Activated CD4-positive, alpha-beta memory T cell treated with anti-CD3 and anti-CD28 coated beads, Interleukin-2, amount 10 ng/mL, durations not matched to agents 7 days and 5 days (primary cell): ENCODE measurements around the gene INO80C. TPM values are rescaled to one million over a fixed set of nuclear protein-coding genes. Genes with fewer than 3 reads are reported as not detected.
"Not testable (repeated sequence)": the region's sequence is repeated elsewhere in the genome, so short reads cannot be mapped to it uniquely, and the experiment has no call there.

ENCODE experiments used
- CTCF ChIA-PET: fragments of 350-600 bp; sonication (Branson Sonifier 250); formaldehyde crosslinking; loops from one replicate; lab custom pipeline; 2021; ENCODE audit warnings: antibody characterized with exemption, inconsistent platforms; lab: Charles Lee
- POLR2A ChIA-PET: fragments of 350-600 bp; sonication (Branson Sonifier 250); formaldehyde crosslinking; loops from one replicate; lab custom pipeline; 2021; ENCODE audit warnings: antibody characterized with exemption; lab: Charles Lee
- DNase-seq: peaks from one replicate; pipeline ENCODE4 v3.0.0-alpha.2; 2020
- H3K27ac Mint-ChIP-seq: one replicate; pipeline ENCODE4 v1.8.0; 2021; ENCODE audit warnings: mild to moderate bottlenecking, mixed read lengths
- H3K27me3 Mint-ChIP-seq: one replicate; pipeline ENCODE4 v1.8.0; 2021; ENCODE audit warnings: mixed read lengths
- H3K36me3 Mint-ChIP-seq: one replicate; pipeline ENCODE4 v1.8.0; 2021; ENCODE audit warnings: low read depth, mixed read lengths
- H3K4me1 Mint-ChIP-seq: one replicate; pipeline ENCODE4 v1.8.0; 2021; ENCODE audit warnings: mixed read lengths
- H3K4me3 Mint-ChIP-seq: one replicate; pipeline ENCODE4 v1.8.0; 2021; ENCODE audit warnings: mild to moderate bottlenecking, mixed read lengths
- H3K9me3 Mint-ChIP-seq: one replicate; pipeline ENCODE4 v1.8.0; 2021; ENCODE audit warnings: mixed read lengths
- total RNA-seq, 2 experiments: library from RNA; stranded (reverse); gene quantifications; one replicate each; pipeline ENCODE4 v1.2.3, GENCODE V29; 2021

INO80C gene
- total RNA-seq, 2 experiments from 2014 or later, result 18.4 to 18.8 TPM

DNA sequence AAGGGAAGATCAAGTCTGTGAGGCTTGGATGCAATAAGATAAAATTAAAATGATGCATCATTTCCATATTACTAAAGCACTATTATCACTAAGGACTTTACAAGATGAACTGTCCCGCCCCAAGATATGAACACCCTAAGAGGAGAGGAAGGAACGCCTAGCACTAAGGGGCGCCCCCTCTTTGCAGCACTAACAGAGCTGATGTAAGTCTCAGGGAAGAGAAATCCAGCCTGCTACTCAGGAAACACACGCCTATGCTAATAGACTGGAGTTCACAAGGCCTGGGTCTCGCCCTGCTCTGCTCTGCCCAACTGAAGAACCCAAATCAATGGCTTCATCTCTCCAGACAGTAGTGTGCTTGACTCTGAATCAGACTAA is 6.1 kb downstream of the INO80C start:
- POLR2A ChIA-PET, result no interaction called here
- Mint-ChIP-seq H3K4me1 (peaks cover 12% of the 10 kb centered on the region), H3K4me3 (no peak overlapping the region), H3K9me3 (no peaks in the 10 kb centered on the region), H3K27ac (no peak overlapping the region), H3K36me3 (peaks cover 9% of the 10 kb centered on the region), H3K27me3 (no peaks in the 10 kb centered on the region)
- CTCF ChIA-PET, result no interaction called here
- no peak for DNase-seq

DNA sequence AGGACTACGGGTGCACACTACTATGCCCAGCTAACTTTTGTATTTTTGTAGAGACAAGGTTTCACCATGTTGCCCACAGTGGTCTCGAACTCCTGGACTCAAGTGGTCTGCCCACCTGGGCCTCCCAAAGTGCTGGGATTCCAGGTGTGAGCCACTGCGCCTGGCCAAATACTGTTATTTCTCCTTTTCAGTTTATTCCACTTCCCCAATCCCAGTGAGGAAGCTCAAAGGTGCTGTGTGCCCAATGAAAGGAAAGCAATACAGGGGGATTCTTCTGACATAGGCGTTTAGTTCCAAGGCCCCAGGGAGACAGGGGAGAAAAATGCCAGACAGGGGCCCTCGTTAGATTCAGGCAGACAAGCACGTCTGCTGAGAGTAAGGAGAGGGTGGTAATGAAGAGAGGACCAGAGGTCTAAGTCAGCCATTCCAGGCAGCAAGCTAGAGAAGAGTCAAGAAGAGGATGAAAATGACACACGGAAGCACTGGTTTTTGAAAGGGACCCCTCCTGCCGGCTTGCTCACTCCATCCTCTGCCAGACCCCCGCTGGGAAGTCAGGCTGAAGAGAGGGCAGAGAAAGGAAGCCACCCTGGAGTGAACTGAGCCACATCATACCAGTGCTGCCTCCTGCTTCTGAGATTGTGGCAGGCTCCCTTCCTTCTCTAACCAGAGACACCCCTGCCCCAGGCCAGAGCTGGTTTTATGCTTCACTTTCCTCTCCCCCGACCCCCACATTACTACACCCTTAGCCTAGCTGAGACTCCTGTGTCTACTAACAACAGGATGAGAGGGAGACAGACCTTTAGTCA is 6.7 kb downstream of the INO80C start:
- peaks cover 9% of the 10 kb centered on the region for H3K36me3 Mint-ChIP-seq
- H3K4me1 Mint-ChIP-seq, result peaks cover 6% of the 10 kb centered on the region
- H3K4me3 Mint-ChIP-seq, result no peak overlapping the region
- no peaks in the 10 kb centered on the region for H3K27me3 Mint-ChIP-seq
- no peak for DNase-seq
- no peak overlapping the region for H3K27ac Mint-ChIP-seq
- ChIA-PET CTCF (no interaction called here), POLR2A (no interaction called here)
- H3K9me3 Mint-ChIP-seq, result no peaks in the 10 kb centered on the region

- no peak for DNase-seq
- no peak overlapping the region for H3K4me3 Mint-ChIP-seq
- H3K27me3 Mint-ChIP-seq, result no peaks in the 10 kb centered on the region
- H3K9me3 Mint-ChIP-seq, result no peaks in the 10 kb centered on the region
- no peak overlapping the region for H3K27ac Mint-ChIP-seq
- H3K4me1 Mint-ChIP-seq, result peaks cover 3% of the 10 kb centered on the region
- H3K36me3 Mint-ChIP-seq, result peaks cover 9% of the 10 kb centered on the region
- POLR2A ChIA-PET, result no interaction called here
- CTCF ChIA-PET, result no interaction called here
These were observed 7.8 kb downstream of the INO80C start for GRCh38 chr18:35489913-35490490.

DNA sequence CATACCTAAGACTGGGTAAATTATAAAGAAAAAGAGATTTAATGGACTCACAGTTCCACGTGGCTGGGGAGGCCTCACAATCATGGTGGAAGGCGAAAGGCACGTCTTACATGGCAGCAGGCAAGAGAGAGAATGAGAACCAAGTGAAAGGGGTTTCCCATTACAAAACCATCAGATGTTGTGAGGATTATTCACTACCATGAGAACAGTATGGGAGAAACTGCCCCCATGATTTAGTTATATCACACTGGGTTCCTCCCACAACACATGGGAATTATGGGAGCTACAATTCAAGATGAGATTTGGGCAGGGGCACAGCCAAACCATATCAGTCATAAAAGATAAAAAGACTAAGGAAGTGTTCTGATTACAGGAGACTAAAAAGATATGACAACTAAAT is 8.5 kb downstream of the INO80C start:
- H3K9me3 Mint-ChIP-seq, DNase-seq, CTCF ChIA-PET, POLR2A ChIA-PET, H3K36me3 Mint-ChIP-seq, H3K4me3 Mint-ChIP-seq, H3K27me3 Mint-ChIP-seq, H3K4me1 Mint-ChIP-seq, H3K27ac Mint-ChIP-seq: not testable (repeated sequence)

DNA sequence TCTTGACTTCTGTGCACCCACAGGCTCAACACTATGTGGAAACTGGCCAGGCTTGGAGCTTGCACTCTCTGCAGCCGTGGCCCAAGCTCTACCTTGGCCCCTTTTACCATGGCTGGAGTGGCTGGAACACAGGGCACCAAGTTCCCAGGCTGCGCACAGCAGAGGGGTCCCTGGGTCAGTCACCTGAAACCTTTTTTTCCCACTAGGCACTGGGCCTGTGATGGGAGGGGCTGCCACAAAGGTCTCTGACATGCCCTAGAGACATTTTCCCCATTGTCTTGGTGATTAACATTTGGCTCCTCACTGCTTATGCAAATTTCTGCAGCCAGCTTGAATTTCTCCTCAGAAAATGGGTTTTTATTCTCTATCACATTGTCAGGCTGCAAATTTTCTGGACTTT is 9.4 kb downstream of the INO80C start:
- H3K9me3 Mint-ChIP-seq, H3K36me3 Mint-ChIP-seq, CTCF ChIA-PET, DNase-seq, H3K27ac Mint-ChIP-seq, H3K4me1 Mint-ChIP-seq, H3K4me3 Mint-ChIP-seq, H3K27me3 Mint-ChIP-seq: not testable (repeated sequence)
- POLR2A ChIA-PET, result interaction anchor here (0.9 kb wide), 1 partner anchor 9 kb away, joined by 3 read pairs; no protein-coding TSS in a partner anchor

GRCh38 chr18:35487525-35487924 is 10.2 kb downstream of the INO80C start:
- H3K27ac Mint-ChIP-seq, H3K4me3 Mint-ChIP-seq, POLR2A ChIA-PET, H3K9me3 Mint-ChIP-seq, CTCF ChIA-PET, H3K36me3 Mint-ChIP-seq, DNase-seq, H3K27me3 Mint-ChIP-seq, H3K4me1 Mint-ChIP-seq: not testable (repeated sequence)

- Mint-ChIP-seq H3K27me3 (no peaks in the 10 kb centered on the region), H3K4me1 (peaks cover 2% of the 10 kb centered on the region), H3K4me3 (no peak overlapping the region), H3K27ac (no peak overlapping the region), H3K36me3 (peaks cover 9% of the 10 kb centered on the region), H3K9me3 (no peaks in the 10 kb centered on the region)
- ChIA-PET POLR2A (no interaction called here), CTCF (no interaction called here)
- no peak for DNase-seq
These were observed 11.9 kb downstream of the INO80C start for GRCh38 chr18:35485852-35486251.

DNA sequence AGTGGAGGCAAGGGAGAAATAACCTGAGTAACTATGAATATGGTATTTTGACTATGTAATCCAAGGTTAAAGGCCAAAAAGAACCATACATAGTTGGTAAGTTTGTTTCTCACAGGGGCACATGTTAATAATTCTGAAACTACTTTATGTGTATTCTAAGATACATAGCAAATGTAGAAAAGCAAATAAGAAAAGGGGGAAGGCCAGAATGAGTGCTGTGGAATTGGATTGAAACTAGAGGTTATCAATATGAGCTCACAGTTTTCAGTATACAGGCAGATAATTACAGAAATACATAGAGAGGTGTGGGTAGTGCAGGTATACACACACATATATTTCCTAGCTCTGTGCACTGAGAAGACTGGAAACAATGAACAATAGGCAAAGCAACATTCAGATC is 13.7 kb downstream of the INO80C start:
- Mint-ChIP-seq H3K4me1 (peaks cover 2% of the 10 kb centered on the region), H3K36me3 (peaks cover 9% of the 10 kb centered on the region), H3K9me3 (no peaks in the 10 kb centered on the region), H3K4me3 (no peak overlapping the region), H3K27me3 (no peaks in the 10 kb centered on the region), H3K27ac (no peak overlapping the region)
- ChIA-PET CTCF (no interaction called here), POLR2A (no interaction called here)
- no peak for DNase-seq

DNA sequence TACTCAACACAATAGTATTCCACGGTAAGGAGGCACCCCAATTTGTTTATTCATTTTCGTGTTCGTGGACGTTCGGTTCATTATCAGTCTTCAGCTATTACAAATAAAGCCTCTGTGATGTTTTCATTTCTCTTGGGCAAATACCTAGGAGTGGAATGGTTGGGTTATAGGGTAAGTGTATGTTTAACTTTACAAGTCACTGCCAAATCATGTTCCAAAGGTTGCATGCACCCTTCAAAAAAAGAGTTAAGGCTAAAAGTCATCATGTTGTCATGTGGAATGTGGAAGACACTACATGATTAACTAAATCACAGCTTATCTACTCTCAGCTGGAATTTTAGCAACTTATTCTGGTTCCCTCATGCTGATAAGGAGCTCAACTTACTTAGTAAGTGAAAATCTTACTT is 15.8 kb downstream of the INO80C start:
- Mint-ChIP-seq H3K4me3 (no peak overlapping the region), H3K36me3 (peaks cover 2% of the 10 kb centered on the region), H3K27me3 (no peaks in the 10 kb centered on the region), H3K4me1 (peaks cover 9% of the 10 kb centered on the region), H3K9me3 (no peaks in the 10 kb centered on the region), H3K27ac (no peak overlapping the region)
- DNase-seq, result no peak
- ChIA-PET CTCF (no interaction called here), POLR2A (no interaction called here)

DNA sequence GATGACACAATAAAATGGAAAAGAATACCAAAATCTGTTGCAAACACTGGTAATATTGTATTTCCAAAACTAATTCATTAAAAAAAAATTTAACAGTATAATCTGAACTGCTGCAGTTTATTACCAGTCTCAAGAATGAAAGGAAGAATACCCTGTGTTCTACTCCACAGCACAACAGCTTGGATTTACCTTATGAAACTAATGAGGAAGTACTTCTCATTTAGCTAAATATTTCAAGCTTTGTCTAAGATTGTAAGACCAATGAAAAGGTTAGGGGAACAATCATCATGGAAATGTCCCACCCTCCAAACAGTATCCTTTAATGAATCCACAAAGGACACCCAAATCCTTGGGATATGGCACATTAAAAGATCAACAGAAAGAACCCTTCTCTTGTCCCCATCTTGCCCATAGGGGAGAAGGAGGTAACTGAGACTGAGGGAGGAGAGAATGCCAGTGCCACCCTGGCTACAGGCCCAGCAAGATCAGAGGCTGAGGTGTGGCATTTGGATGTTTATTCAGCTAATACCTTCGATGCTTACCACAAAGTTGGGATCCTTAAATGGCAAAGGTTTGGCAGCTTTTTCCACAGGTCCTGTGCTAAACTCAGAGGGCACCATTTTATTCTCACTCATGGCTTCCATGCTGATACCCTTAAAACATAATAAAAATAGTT is 17.7 kb downstream of the INO80C start:
- H3K4me3 Mint-ChIP-seq, result no peak overlapping the region
- no peaks in the 10 kb centered on the region for H3K9me3 Mint-ChIP-seq
- POLR2A ChIA-PET, result interaction anchor here (0.6 to 0.7 kb wide), 2 partner anchors 221 to 452 kb away, joined by 3 to 5 read pairs; no protein-coding TSS in a partner anchor
- CTCF ChIA-PET, result no interaction called here
- no peak overlapping the region for H3K27ac Mint-ChIP-seq
- H3K27me3 Mint-ChIP-seq, result no peaks in the 10 kb centered on the region
- peaks cover 9% of the 10 kb centered on the region for H3K4me1 Mint-ChIP-seq
- DNase-seq, result no peak
- peaks cover under 1% of the 10 kb centered on the region for H3K36me3 Mint-ChIP-seq

DNA sequence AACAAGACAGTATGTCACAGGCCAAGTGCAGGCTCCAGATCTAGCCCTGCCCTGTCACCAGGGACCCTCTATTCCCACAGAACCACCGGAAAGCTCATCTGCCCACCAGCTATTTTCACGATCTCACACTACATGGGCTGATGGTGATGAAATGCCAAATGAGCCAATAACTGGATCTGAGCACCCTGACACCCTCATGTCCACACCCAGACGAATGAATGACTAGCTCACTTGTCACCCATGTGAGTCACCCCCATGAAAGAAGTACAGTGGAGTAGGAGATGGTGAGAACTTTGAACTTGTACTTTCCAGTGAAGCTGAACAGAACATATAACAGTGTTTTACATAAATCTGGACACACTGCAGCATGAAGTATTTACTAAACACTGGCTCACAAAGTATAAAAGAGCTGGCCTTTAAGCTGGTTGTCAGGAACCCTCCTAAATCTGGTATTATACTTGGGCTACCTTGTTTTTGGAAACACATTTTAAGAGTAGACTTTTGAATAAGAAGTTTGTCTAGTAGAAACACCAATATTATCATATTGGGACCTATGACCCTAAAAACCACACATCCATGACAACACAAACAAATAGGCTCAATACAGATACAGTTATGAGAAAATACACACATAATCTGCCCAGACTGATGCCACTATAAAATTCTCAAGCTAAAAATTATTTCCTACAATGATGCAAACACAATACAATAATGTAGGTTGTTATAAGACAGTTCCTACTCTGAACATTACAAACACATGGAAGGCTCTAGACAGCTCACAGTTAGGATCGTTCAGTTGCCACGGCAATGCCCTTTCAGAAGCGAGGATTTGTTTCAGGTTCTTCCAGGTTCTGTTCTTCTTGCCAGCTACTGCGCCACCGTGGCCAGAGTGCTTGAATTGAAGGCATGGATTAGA is 19.0 kb downstream of the INO80C start:
- no peaks in the 10 kb centered on the region for H3K27me3 Mint-ChIP-seq
- POLR2A ChIA-PET, result interaction anchor here (1.2 kb wide), 1 partner anchor 19 kb away, joined by 5 read pairs; the partner anchor contains the start of gene INO80C

DNA sequence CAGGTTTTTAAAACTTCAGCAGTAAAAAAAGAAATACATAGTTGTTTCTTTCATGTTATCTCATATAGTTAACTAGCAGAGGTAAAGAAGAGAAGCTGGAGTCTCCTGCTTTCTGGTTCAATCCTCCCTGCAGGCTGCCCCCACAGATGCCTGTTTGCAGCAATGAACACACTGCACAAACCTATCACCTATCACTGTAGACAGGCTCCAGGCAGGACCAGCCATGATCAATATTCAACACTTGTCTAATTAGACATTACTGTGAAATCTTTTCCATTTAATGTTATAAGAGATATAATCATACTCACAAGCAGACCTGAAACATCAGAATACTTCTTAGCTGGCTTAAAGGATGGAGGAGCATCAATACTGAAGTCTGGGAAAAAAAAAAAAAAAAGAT is 19.8 kb downstream of the INO80C start:
- ChIA-PET POLR2A (interaction anchor here (1.2 kb wide), 1 partner anchor 20 kb away, joined by 5 read pairs; the partner anchor contains the start of gene INO80C), CTCF (interaction anchor here (1.1 to 1.3 kb wide), 2 partner anchors 19 to 279 kb away, joined by 3 to 4 read pairs; no protein-coding TSS in a partner anchor)
- peaks cover 7% of the 10 kb centered on the region for H3K4me1 Mint-ChIP-seq
- no peak overlapping the region for H3K27ac Mint-ChIP-seq
- DNase-seq, result no peak
- H3K9me3 Mint-ChIP-seq, result no peaks in the 10 kb centered on the region
- H3K36me3 Mint-ChIP-seq, result peaks cover 6% of the 10 kb centered on the region
- H3K4me3 Mint-ChIP-seq, result no peak overlapping the region
- H3K27me3 Mint-ChIP-seq, result no peaks in the 10 kb centered on the region

More for the DNA sequence above, 19.0 kb downstream of the INO80C start:
- H3K4me3 Mint-ChIP-seq, result no peak overlapping the region
- CTCF ChIA-PET, result interaction anchor here (0.9 to 1.3 kb wide), 3 partner anchors 18 to 278 kb away, joined by 3 to 4 read pairs (median 3); partner anchors contain the start of gene ZNF24
- peaks cover 6% of the 10 kb centered on the region for H3K36me3 Mint-ChIP-seq
- DNase-seq, result no peak
- H3K4me1 Mint-ChIP-seq, result peaks cover 9% of the 10 kb centered on the region
- H3K9me3 Mint-ChIP-seq, result no peaks in the 10 kb centered on the region
- no peak overlapping the region for H3K27ac Mint-ChIP-seq
